Testis (tissue), 2 donors: Measurements from ENCODE around the gene SORL1-AS1.
"Not testable (repeated sequence)": the region's sequence is repeated elsewhere in the genome, so short reads cannot be mapped to it uniquely, and the experiment has no call there.

Source experiments
- DNase-seq: peaks from one replicate; pipeline ENCODE4 v3.0.0-alpha.2; 2019
- H3K27ac ChIP-seq, 2 donors: fragments of 200-600 bp; sonication (generic); one replicate each; pipeline ENCODE4 v1.5.1; 2019
- H3K27me3 ChIP-seq: fragments of 200-600 bp; sonication (generic); one replicate; pipeline ENCODE4 v1.5.1; 2019
- H3K36me3 ChIP-seq: fragments of 200-600 bp; sonication (generic); one replicate; pipeline ENCODE4 v1.5.1; 2017; ENCODE audit warnings: low read depth; ENCODE audit errors: missing control alignments
- H3K4me1 ChIP-seq: fragments of 200-600 bp; sonication (generic); one replicate; pipeline ENCODE4 v1.5.1; 2019
- H3K4me3 ChIP-seq, 2 donors: fragments of 200-600 bp; sonication (generic); one replicate each; pipeline ENCODE4 v1.5.1; 2017 to 2019
- H3K9me3 ChIP-seq: fragments of 200-600 bp; sonication (generic); one replicate; pipeline ENCODE4 v1.5.1; 2017
- POLR2A ChIP-seq: fragments of 450-650 bp; IDR thresholded peaks from one replicate; pipeline ENCODE4 v1.6.1; 2017; ENCODE audit warnings: antibody characterized with exemption, mild to moderate bottlenecking, moderate library complexity
- WGBS, 2 donors: methylation state at CpG; one replicate each; pipeline ENCODE4 v1.1.5; 2018; 5-methylcytosine and 5-hydroxymethylcytosine counted together
- intact Hi-C: fragments of 100-400 bp; cut with DNase I; formaldehyde crosslinking; loops from one replicate; pipeline ENCODE4 v1.15.1; 2023; ENCODE audit warnings: low total_unique reads
- TF ChIP-seq, protein P1 (sequence below), 3 experiments: fragments of 450-650 bp in 2 of 3; fragments of 200-600 bp in 1 of 3; sonication (generic) in 1 of 3; IDR thresholded peaks; one replicate each; pipeline ENCODE4 v1.5.1; 2016 to 2019; ENCODE audit warnings: antibody characterized with exemption in 3 of 3, mild to moderate bottlenecking in 2 of 3, moderate library complexity in 1 of 3

Gene SORL1-AS1

DNA sequence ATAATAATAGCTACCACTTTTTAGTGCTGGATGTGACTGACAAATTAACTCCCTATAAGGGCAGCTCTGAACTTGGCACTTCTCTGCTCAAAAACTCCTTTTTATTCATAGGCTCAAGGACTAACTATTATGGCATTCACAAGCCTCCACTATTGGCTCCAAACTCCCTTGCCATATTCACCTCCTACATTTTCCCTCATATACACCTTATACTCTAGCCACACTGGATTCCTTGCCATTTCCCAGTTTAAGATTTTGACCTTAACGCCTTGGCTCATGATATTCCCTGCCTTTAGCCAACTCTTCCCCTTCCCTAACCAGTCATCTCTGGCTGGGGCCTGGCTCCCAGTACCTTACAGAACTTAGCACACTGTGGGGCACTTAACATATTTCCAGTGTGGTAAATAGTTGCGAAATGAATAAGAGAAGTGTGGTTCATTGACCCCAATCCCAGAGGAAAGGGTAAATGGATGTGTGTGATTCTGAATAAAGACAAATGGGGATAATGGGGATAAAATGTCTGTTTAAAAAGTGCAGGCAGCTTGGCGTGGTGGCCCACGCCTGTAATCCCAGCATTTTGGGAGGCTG, 40.7 kb downstream of the SORL1-AS1 start:
- TF ChIP-seq, protein P1, sequence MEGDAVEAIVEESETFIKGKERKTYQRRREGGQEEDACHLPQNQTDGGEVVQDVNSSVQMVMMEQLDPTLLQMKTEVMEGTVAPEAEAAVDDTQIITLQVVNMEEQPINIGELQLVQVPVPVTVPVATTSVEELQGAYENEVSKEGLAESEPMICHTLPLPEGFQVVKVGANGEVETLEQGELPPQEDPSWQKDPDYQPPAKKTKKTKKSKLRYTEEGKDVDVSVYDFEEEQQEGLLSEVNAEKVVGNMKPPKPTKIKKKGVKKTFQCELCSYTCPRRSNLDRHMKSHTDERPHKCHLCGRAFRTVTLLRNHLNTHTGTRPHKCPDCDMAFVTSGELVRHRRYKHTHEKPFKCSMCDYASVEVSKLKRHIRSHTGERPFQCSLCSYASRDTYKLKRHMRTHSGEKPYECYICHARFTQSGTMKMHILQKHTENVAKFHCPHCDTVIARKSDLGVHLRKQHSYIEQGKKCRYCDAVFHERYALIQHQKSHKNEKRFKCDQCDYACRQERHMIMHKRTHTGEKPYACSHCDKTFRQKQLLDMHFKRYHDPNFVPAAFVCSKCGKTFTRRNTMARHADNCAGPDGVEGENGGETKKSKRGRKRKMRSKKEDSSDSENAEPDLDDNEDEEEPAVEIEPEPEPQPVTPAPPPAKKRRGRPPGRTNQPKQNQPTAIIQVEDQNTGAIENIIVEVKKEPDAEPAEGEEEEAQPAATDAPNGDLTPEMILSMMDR (IDR thresholded peaks at IDR 0.05): no peak
- no peak for TF ChIP-seq POLR2A
- no peaks in the 10 kb centered on the region for H3K9me3 ChIP-seq
- WGBS, 2 donors: 82 to 94% methylated on average over 4 of the region's 4 CpGs
- no peak overlapping the region for H3K4me3 ChIP-seq
- no peak for DNase-seq
- no peaks in the 10 kb centered on the region for H3K36me3 ChIP-seq
- peaks cover 3% of the 10 kb centered on the region for H3K4me1 ChIP-seq
- H3K27me3 ChIP-seq: no peaks in the 10 kb centered on the region
- intact Hi-C loops: no loop called here
- no peak overlapping the region for H3K27ac ChIP-seq

DNA sequence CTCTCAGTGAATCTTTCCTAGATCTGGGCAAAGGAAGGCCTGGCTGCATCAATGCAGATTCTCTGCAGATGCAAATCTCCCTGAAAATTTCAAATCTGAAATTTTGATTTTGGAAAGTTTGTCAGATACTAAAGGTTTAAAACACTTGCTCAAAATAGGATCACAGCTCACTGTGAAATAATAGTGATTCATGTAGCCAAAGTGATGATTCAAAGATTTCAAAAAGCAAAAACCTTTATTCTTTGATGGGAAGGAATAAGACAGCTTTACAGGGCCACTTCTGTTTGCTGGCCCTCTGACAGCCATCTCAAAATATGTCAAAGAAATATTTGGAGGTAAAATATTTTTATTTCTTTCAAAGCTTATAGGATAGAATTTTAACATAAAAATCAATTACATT, 41.4 kb downstream of the SORL1-AS1 start:
- H3K27me3 ChIP-seq, intact Hi-C loops, H3K4me3 ChIP-seq, DNase-seq, H3K36me3 ChIP-seq, H3K4me1 ChIP-seq, H3K9me3 ChIP-seq, H3K27ac ChIP-seq: not testable (repeated sequence)

DNA sequence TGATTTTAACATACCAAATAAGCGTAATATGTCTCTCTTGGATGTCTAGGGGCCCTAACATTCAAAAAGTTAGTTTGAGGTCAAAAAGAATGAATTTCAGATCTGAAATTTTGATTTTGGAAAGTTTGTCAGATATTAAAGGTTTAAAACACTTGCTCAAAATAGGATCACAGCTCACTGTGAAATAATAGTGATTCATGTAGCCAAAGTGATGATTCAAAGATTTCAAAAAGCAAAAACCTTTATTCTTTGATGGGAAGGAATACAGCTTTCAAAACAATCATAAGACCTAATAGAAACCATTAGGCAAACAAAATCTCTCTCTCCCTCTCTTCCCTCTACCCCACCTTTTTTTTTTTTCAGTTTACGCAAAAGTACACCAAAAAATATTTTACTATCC, 42.7 kb downstream of the SORL1-AS1 start:
- H3K27ac ChIP-seq, H3K4me3 ChIP-seq, H3K27me3 ChIP-seq, H3K36me3 ChIP-seq, DNase-seq, intact Hi-C loops, H3K4me1 ChIP-seq, H3K9me3 ChIP-seq: not testable (repeated sequence)
- 92 to 95% methylated on average over 2 of the region's 2 CpGs for WGBS, 2 donors

DNA sequence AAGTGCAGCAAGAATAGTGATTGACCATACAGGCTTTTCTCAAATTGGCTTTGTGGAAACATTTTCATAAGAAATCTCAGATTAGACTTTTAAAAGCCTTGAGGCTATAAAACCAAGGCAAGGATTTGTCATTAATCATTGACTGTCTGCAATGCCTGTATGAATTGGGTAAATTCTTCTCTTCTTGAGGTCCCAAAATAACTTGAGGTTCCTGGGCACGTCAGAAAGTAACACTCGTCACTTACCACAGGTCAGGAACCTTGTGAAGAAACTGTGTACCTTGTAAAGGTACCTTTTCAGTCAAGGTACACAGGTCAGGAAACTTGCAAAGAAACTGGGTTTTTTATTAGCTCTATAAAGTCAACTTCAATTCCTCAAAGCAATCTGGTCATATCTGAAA, 43.9 kb downstream of the SORL1-AS1 start:
- H3K27ac ChIP-seq: no peak overlapping the region
- H3K36me3 ChIP-seq: no peaks in the 10 kb centered on the region
- WGBS, 2 donors: 90 to 91% methylated on average over 2 of the region's 2 CpGs
- H3K4me3 ChIP-seq: no peak overlapping the region
- no peaks in the 10 kb centered on the region for H3K27me3 ChIP-seq
- no peak for TF ChIP-seq POLR2A
- TF ChIP-seq, protein P1 (IDR thresholded peaks at IDR 0.05): no peak
- no peaks in the 10 kb centered on the region for H3K9me3 ChIP-seq
- no peaks in the 10 kb centered on the region for H3K4me1 ChIP-seq
- intact Hi-C loops: no loop called here
- no peak for DNase-seq

DNA sequence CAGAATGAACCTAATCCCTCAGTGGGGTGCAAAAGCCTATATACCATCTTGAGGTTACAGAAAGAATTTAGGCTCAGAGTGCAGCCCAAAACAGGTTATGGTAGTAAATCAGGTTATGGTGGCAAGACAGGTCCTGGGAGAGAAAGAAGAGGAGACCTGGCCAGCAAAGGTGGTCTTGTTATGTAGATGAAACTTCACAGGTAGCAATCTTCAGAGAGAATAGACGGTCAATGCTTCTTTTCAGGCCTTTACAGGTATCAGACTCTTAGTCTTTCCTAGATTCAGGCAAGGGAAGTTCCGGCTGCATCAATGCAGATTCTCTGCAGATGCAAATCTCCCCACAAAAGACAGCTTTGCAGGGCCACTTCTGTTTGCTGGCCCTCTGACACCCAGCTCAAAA, 46.5 kb downstream of the SORL1-AS1 start:
- H3K27ac ChIP-seq: no peak overlapping the region
- no peak for TF ChIP-seq POLR2A
- WGBS, 2 donors: 89 to 92% methylated on average over 2 of the region's 2 CpGs

DNA sequence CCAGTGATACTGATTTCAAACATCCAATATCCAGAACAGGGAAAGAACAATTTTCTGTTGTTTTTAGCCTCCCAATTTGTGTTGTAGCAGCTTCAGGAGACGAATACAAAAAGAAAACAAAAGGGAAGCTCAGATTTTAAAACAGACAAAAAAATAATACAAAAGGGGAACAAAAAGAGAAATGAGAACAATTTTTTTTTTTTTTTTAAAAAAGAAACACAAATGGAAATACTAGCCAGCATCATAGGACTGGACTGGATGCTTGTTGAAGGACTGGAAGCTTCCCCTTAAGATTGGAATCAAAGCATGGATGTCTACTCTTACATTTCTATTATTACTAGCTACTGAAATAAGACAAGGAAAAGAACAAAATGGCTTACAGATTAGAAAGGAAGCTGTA, 47.1 kb downstream of the SORL1-AS1 start:
- intact Hi-C loops: no loop called here
- Histone ChIP-seq H3K9me3 (no peaks in the 10 kb centered on the region), H3K4me3 (no peak overlapping the region), H3K36me3 (no peaks in the 10 kb centered on the region), H3K27me3 (no peaks in the 10 kb centered on the region), H3K27ac (no peak overlapping the region), H3K4me1 (no peaks in the 10 kb centered on the region)
- DNase-seq: no peak
- WGBS, 2 donors: 60 to 80% methylated on average over 1 of the region's 1 CpG
- no peak for TF ChIP-seq POLR2A
- TF ChIP-seq, protein P1 (IDR thresholded peaks at IDR 0.05): no peak

More for the DNA sequence above, 46.5 kb downstream of the SORL1-AS1 start:
- intact Hi-C loops: no loop called here
- DNase-seq: no peak
- no peak overlapping the region for H3K4me3 ChIP-seq
- H3K9me3 ChIP-seq: no peaks in the 10 kb centered on the region
- no peaks in the 10 kb centered on the region for H3K4me1 ChIP-seq
- no peaks in the 10 kb centered on the region for H3K36me3 ChIP-seq
- H3K27me3 ChIP-seq: no peaks in the 10 kb centered on the region
